Measurements from ENCODE around the gene UNC45A.
"Not testable (repeated sequence)": the region's sequence is repeated elsewhere in the genome, so short reads cannot be mapped to it uniquely, and the experiment has no call there.

UNC45A gene

DNA sequence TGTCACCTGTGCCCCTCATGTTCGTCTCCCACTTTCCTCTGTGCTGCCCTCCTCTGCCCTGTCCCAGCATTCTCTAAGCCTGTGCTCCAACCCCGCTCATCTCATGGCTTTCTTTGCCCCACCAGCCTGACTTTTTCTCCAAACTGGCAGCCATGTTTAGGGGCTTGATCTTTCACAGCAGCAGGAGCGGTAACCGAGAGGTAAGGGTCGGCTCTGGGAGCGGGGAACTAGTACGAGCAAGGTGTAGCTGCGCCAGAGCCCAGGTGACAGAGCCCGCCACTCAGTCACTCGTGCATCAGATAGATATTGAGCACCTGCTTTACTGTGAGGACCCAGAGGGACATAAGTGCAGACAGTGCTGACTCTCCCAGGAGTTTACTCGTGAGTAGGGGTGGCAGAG, 18.6 kb upstream of the UNC45A start:
- DNase-seq, result no peak

DNA sequence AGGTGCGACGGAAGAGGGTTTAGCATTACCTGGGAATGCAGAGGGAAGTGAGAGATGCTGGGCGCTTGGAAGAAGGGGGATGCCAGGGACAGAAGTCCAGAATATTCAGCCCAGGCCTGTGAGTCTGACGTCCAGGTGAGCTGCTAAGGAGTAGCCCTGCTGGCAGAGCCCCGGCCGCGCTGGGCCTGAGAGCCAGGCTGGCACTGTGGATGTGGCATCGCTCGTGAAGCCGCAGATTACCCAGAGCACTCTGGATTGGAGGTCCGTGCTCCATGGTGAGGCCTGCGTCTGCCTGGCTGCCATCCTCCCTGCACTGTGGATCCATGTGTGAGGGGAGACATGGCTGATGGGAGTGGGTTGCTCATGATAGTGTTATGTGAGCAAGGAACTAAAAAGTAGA, 17.5 kb upstream of the UNC45A start:
- no peak for DNase-seq

DNA sequence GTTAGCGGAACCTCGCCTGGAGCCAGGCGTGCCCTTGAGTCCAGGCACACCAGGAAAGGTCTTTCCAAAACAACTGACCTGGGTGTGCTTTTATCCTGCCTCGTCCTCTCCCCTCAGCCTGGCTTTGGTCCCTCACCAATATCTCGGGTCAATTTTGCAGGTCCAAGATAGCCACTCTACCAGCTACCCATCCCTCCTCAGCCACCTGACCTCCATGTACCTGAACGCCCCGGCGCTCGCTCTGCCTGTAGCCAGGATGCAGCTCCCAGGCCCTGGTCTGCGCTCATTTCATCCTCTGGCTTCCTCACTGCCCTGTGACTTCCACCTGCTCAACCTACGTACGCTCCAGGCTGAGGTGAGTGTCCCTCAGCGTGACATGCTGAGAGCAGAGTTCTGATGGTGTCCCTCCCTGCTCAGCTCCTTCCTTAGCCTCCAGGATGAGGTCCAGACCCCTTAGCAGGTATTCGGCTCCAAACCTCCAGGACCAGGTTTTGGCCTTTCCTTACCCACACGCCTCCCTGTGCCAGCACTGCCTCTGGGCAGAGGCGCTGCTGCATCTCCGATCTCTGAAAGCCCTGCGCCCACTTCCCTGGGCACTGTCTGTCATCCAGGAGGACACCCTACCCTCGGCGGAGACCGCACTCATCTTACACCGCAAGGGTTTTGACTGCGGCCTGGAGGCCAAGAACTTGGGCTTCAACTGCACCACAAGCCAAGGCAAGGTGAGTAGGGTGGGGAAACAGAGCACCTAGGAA, 16.9 kb upstream of the UNC45A start:
- DNase-seq, result no peak

- DNase-seq, result no peak
Observed at GRCh38 chr15:90918835-90919234, 16.2 kb upstream of the UNC45A start.

- DNase-seq, result no peak
Observed at GRCh38 chr15:90921887-90922286, 13.2 kb upstream of the UNC45A start.

GRCh38 chr15:90922712-90923322, 12.3 kb upstream of the UNC45A start:
- DNase-seq, result not testable (repeated sequence)

- no peak for DNase-seq
Observed at GRCh38 chr15:90924375-90924774, 10.7 kb upstream of the UNC45A start.

DNA sequence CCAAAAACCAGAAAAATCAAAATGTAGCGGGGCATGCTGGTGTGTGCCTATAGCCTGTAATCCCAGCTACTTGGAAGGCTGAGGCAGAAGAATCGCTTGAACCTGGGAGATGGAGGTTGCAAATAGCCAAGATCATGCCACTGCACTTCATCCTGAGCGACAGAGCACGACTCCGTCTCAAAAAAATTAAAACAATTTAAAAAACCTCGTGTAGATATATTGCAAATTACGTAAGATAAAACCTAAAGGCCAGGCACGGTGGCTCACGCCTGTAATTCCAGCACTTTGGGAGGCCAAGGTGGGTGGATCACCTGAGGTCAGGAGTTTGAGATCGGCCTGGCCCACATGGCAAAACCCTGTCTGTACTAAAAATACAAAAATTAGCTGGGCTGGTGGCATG, 8.3 kb upstream of the UNC45A start:
- DNase-seq, result not testable (repeated sequence)

DNA sequence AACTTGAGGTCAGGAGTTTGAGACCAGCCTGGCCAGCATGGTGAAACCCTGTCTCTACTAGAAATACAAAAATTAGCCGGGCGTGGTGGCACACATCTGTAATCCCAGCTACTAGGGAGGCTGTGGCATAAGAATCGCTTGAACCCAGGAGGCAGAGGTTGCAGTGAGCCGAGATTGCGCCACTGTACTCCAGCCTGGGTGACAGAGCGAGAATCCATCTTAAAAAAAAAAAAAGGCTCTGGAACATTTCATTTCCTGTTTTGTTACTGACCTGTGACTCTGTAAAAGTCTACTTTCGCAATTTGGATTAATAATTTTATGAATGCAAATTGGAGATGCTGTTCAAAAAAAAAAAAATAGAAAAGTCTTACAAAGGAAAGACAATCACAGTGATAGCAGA, 7.0 kb upstream of the UNC45A start:
- not testable (repeated sequence) for DNase-seq

- no peak for DNase-seq
Observed at GRCh38 chr15:90929246-90930019, 5.7 kb upstream of the UNC45A start.

DNA sequence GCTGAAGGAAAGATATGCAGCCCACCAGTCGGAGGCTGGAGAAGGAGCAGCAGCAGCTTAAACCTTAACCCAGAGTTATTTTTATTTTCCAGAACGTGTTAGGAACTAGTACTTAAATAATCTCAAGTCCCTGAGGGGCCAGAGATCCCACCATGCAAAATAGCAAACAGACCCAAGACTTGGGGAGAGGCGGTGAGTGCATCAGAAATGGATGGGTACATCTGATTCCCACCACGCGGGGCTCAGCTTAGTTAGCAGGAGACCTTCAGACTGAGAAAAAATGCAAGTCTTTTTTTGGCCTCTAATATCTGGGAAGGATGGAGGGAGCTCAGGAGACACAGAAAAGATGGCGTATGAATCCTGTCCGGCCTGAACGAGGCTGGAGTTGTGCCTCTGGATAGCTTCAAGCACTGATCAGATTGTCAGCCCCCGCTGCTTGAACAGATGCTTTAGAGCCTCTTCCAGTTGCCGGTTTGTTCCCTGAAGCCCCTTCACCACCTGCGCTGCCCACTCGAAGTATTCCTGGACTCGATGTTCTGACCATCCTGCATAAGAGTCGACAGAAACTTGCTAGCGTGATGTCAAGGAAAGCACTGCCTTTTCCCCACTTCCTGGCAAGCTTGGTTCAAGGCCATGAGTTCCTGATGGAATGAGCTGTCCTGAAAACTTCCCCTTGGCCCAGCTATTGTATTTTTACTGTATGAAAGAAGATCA, 4.1 kb upstream of the UNC45A start:
- DNase-seq, result no peak

- DNase-seq, result no peak
Observed at GRCh38 chr15:90931575-90931827, 3.6 kb upstream of the UNC45A start.

GRCh38 chr15:90931828-90932659, 3.0 kb upstream of the UNC45A start, which contains the start of gene HDDC3:
Gene HDDC3, minus strand, starts transcription at chr15:90932549. Its CDS starts 9 bp downstream, at chr15:90932540.
- peak; percentile 93 for DNase-seq

DNA sequence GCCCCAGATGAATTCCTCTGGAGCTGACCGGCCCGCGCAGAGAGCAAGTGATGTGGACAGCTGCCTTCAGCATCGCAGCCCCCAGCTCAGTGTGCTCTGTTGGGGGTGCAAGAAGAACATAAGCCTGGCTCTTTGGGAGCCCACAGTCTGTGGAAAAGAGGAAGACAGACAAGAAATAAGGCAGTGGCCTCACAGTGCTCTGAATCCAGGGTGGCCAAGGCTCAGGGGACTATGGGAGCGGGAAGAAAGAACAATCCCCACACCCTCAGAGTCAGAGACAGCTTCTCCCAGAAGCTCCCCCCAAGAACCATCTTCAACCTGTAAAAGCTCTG, 2.5 kb upstream of the UNC45A start:
- DNase-seq, result no peak

DNA sequence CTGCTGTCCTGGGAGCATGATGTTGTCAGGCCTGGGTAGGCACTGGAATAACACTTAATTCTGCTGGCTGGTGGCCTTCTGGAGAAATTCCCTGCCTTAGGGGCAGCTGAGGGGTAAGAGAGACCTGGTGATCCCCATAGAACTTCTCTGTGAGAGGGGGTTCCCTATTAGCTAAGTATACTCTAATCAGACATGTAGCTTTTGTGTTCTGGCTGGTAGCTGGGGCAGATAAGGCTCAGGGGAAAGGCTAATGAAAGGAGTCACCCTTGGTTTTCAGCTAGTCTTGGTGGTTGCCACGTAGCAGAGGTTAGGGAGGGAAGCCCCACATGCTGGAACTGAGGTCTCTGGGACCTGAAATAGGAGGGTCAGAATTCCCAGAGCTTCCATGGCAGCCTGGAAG, 1.8 kb upstream of the UNC45A start:
- no peak for DNase-seq

GRCh38 chr15:90934256-90934948, 683 bp upstream of the UNC45A start:
- DNase-seq, result peak; percentile 85

- DNase-seq, result no peak
Observed at GRCh38 chr15:90936823-90937222, 1.7 kb downstream of the UNC45A start.

DNA sequence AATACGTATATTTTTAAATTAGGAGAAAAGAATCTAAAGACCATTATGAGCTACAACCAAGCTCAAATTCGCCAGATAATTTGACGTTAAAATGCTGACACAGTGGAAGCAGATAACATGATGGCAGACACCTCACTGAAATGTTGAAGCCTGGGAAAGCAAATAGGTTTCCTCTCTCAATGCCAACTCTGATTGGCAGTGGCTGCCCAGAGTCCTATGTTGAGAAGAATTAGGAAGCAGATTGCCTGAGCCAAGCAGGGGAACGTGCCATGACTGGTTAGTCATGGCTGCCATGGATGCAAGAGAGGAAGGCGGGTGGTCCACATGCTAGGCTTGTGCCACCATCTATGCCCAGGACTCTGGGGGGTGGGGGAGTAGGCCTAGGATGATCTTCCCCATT, 3.2 kb downstream of the UNC45A start:
- DNase-seq, result no peak

GRCh38 chr15:90939756-90940155, 4.7 kb downstream of the UNC45A start:
- DNase-seq, result no peak

DNA sequence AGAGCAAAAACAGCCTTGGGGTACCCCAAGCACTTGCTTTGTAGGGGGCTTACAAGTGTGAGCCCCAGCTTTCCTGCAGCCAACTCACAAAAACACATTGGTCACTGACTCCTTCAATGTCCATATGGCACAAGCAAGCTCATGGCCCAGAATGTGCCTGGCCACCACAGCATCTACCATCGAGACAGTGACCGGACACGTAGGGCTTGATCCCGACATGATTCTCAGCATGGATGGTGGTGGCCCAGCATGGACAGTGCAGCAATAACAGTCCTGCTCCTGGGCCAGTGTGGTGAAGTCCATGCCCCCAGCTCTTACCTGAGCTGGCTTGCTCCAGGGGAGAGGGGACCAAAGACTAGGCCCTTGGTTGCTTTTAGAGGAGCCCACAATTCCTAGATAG, 6.0 kb downstream of the UNC45A start:
- no peak for DNase-seq

- no peak for DNase-seq
Observed at GRCh38 chr15:90942354-90943120, 7.5 kb downstream of the UNC45A start.

Measured in activated T-cell treated with anti-CD3 and anti-CD28 coated beads, Interleukin-2, amount 50 U/mL, for 1 hour (primary cell).